Activated CD4-positive, alpha-beta T cell treated with anti-CD3 and anti-CD28 coated beads for 4 hours (primary cell): ENCODE results near the gene CACNA1A.
"Not testable (repeated sequence)": the region's sequence is repeated elsewhere in the genome, so short reads cannot be mapped to it uniquely, and the experiment has no call there.

Experiments used
- DNase-seq, 2 donors: peaks; one replicate each; pipeline ENCODE4 v3.0.0-alpha.2; 2020

CACNA1A gene

DNA sequence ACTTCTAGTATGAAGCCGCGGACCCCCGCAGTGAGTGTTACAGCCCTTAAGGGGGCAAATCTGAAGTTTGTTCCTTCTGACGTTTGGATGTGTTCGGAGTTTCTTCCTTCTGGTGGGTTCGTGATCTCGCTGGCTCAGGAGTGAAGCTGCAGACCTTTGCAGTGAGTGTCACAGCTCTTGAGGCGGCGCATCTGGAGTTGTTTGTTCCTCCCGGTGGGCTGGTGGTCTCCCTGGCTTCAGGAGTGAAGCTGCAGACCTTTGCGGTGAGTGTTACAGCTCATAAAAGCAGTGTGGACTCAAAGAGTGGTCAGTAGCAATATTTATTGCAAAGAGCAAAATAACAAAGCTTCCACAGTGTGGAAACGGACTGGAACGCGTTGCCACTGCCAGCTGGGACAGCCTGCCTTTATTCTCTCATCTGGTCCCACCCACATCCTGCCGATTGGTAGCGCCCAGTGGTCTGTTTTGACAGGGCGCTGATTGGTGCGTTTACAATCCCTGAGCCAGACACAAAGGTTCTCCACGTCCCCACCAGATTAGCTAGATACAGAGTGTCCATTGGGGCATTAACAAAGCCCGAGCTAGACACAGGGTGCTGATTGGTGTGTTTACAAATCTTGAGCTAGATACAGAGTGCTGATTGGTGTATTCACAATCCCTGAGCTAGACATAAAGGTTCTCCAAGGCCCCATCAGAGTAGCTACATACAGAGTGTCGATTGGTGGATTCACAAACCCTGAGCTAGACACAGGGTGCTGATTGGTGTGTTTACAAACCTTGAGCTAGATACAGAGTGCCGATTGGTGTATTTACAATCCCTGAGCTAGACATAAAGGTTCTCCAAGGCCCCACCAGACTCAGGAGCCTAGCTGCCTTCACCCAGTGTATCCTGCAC, 320.3 kb downstream of the CACNA1A start:
- not testable (repeated sequence) for DNase-seq

DNA sequence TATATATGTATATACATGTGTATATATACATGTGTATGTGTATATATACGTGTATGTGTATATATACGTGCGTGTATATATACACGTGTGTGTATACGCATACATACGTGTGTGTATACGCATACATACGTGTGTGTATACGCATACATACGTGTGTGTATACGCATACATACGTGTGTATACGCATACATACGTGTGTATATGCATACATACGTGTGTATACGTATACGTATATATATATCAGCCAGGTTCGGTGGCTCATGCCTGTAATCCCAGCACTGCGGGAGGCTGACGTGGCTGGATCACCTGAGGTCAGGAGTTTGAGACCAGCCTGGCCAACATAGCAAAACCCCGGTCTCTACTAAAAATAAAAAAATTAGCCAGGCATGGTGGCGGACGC, 321.4 kb downstream of the CACNA1A start:
- not testable (repeated sequence) for DNase-seq

- DNase-seq, result peak in 1 of 2 donors; percentile 38
These were observed 324.4 kb downstream of the CACNA1A start for GRCh38 chr19:13181747-13182388.

- DNase-seq, result not testable (repeated sequence)
These were observed 328.0 kb downstream of the CACNA1A start for GRCh38 chr19:13178291-13178690.

DNA sequence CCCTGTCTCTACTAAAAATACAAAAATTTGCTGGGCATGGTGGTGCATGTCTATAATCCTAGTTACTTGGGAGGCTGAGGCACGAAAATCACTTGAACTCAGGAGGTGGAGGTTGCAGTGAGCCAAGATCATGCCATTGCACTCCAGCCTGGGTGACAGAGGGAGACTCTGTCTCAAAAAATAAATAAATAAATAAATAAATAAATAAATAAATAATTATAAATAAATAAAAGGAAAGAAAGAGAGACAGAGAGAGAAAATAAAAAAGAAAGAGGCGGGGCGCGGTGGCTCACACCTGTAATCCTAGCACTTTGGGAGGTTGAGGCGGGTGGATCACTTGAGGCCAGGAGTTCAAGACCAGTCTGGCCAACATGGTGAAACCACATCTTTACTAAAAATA, 328.7 kb downstream of the CACNA1A start:
- not testable (repeated sequence) for DNase-seq

DNA sequence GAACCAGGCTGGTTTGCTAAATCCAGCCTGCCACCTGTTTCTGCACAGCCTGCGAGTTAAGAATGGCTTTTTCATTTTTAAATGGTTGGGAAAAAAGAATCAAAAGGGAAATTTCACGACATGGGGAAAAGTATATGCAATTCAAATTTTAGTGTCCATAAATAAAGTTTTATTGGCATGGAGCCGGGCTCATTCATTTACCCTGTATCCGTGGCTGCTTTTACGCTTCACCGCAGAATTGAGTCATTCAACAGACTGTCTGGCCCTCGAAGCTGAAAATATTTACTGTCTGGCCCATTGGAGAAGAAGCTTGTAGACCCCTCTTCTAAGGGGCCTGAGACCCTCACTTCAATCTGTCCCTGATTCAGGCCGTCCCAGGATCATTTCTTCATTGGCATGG, 329.9 kb downstream of the CACNA1A start:
- DNase-seq, result no peak

DNA sequence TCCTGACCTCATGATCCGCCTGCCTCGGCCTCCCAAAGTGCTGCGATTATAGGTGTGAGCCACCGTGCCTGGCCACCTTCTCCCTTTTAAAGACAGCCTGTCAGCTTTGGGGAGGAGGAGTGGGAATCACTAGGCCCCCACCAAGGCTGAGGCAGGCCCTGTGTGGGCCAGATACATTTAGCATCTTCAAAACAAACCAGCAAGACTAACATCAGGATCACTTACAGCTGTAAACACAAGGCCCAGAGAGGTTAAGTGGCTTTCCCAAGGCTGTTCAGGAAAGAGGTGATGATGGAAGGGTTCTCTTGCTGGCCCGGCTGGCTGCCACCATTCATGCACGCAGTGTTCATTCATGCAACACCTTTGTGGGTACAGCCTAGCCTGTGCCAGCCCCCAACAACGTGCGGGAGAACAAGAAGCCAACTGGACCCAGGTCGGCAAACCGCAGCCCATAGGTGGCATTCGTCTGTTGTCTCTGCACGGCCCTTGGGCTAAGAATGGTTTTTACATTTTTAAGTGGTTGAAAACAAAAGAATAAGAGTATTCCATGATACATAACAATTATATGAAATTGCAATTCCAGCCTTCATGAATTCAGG, 333.0 kb downstream of the CACNA1A start:
- no peak for DNase-seq

DNA sequence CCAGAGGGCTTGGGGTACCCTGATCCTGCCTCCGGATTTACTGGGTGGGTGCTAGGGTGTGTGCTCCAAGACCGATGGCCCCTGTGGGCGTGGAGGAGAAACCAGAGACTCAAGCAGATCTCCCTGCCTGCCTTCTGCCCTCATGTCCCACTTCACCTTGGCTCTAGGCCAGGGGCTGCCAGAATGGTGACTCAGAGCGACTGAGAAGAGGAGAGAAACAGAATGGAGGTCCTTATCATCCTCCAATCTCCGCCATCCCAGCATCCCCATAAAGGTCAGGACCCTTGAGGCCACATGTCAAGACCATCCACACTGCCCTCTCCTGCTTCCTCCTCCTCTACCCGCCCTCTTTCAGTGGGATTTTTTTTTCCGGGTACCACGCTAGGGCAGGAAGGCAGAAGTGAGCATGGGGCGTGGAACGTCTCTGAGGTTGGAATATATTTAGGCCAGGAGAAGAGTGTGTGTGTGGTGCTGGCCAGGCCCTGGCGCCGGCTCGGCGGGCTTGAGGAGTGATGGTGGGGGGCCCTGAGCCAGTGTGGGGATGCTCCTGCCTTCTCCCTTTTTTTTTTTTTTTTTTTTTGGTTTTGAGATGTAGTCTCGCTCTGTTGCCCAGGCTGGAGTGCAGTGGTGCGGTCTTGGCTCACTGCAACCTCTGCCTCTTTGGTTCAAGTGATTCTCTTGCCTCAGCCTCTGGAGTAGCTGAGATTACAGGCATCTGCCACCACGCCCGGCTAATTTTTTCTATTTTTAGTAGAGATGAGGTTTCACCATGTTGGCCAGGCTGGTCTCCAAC, 333.7 kb downstream of the CACNA1A start:
- DNase-seq, result peak; percentile 81 to 87

DNA sequence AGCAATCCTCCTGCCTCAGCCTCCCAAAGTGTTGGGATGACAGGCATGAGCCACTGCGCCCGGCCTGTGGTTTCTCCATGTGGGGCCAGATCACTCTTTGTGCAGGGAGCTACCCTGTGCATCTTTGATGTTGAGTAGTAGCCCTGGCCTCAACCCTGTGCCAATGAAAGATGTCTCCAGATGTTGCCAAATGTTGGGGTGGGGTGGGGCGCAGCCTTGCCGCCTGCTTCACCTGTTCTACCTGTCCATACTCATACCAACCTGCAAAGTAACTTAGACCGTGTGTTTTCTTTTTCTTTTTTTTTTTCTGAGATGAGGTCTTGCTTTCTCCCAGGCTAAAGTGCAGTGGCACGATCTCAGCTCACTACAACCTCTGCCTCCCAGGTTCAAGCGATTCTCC, 335.1 kb downstream of the CACNA1A start:
- DNase-seq, result no peak

DNA sequence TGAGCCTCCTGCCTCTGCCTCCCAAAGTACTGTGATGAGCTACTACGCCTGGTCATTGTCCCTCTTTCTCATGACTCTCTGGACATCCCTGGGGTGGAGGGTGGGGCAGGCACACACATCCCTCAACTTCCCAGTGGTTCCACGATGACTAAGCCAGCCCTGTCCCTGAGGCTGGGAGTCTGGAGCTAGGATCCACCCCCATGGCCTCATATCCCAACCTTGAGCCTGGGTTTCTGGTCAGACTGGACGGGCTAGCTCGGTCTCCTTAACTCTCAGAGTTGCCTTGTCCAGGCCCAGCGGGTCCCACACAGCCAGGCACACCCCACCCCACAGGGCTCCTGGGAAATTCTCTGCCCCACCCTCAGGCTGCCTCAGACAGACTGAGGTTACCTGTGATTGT, 336.5 kb downstream of the CACNA1A start:
- DNase-seq, result no peak

GRCh38 chr19:13166151-13166550, 340.1 kb downstream of the CACNA1A start:
- DNase-seq, result not testable (repeated sequence)

- no peak for DNase-seq
These were observed 340.9 kb downstream of the CACNA1A start for GRCh38 chr19:13165162-13165997.

DNA sequence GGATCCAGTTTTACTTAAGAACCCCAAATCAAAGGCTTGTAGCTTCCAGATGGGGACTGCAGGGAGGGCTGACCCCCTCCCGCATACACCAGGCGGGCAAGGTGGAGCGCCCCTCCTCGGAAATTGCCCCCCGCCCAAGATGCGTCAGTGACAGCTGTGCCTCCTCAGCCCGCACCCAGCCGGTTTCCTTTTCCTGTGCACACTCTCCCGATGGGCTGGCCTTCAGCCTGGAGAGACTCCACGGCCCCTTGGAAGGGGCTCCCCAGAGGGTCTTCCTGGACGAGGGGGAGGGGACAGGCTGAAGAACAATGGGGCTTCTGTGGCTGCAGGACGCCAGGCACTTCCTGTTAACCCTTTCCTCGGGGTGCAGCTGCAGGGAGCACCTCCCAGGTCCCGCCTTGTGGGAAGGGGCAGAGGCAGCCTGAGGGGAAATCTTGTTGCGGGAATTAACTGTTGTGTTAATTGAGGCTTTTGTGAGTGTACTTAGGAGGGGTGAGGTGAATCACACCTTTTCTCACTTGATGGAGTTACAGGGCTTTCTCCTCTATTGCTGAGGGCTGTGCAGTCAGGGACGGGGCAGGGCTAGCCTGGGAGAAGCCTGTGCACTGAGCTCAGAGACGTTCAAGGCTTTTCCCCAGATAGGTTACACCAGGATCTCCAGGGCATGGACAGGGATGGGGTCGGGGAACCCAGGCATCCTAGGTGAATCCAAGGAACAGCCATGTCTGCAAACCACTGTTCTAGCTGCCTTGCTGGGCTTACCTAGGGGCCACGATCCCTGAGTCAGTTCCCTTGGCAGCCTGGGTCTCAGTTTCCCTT, 341.7 kb downstream of the CACNA1A start:
- peak; percentile 29 to 34 for DNase-seq

DNA sequence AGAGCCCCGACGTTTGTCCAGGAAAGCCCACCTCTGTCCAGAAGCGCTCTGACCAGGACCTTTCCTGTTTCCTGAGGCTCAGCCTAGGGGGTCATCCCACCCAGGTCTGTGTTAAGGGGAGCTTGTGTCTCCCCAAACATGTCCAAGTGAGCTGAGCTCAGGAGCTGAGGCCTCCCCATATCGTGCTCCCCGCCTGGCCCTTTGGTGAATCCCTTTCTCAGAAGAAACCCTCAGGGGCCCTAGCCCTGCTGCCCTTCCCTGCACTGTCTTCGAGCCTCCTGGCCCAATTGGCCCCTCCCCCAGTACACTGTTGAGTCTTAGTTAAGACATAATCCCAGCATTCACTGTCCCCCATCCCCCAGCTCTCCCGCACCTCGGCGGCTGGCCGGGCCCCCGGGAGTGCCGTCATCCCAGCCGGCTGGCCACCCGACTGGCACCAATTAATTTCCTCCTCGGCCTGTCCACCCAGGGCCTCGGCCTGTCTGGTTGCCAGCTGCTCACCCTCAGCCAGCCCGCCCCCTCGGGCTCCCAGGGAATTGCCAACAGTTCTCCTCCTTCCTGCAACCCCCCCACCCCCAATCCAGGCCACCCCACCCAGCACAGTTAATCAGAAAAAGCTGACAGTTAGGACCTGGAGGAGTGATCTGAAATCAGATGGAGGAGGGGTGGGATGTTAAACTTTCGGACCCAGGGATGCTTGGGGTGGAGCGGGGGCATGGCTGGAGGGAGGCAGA, 342.5 kb downstream of the CACNA1A start:
- DNase-seq, result peak; percentile 34 to 40

- peak; percentile 90 to 91 for DNase-seq
These were observed 343.3 kb downstream of the CACNA1A start for GRCh38 chr19:13162724-13163608.

- DNase-seq, result no peak
These were observed 345.7 kb downstream of the CACNA1A start for GRCh38 chr19:13160557-13160956.

DNA sequence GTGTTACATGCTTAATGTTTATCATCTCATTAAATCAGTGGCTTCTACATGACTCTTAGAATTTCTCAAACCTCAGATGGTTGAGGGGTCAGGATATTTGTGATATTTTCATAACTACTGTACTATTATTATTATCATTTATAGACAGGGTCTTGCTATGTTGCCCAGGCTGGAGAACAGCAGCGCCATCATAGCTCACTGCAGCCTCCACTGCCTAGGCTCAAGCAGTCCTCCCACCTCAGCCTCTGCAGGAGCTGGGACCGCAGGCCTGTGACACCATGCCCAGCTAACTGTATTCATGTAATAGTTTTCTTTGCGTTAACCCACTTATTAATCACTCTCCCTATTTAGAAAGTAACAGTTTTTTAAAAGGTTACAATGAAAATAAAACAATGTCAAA, 346.6 kb downstream of the CACNA1A start:
- no peak for DNase-seq
